ENCODE data around the gene PAXX. TPM values are rescaled to one million over a fixed set of nuclear protein-coding genes. Genes with fewer than 3 reads are reported as not detected.

The PAXX gene
- total RNA-seq, 1 donor from 2014 or later: 50.7 TPM

GRCh38 chr9:136995362-136995761 is 3.1 kb downstream of the PAXX start:
- DNase-seq: no peak
- H3K9me3 Mint-ChIP-seq (ENCODE audit: unreplicated experiment): peaks cover 8% of the 10 kb centered on the region
- H3K27ac Mint-ChIP-seq (ENCODE audit: unreplicated experiment): no peak overlapping the region
- no peak overlapping the region for H3K4me3 Mint-ChIP-seq (ENCODE audit: unreplicated experiment)
- H3K27me3 Mint-ChIP-seq (ENCODE audit: unreplicated experiment): peaks cover 13% of the 10 kb centered on the region
- peaks cover 5% of the 10 kb centered on the region for H3K36me3 Mint-ChIP-seq (ENCODE audit: unreplicated experiment)
- peaks cover 8% of the 10 kb centered on the region for H3K4me1 Mint-ChIP-seq (ENCODE audit: low read depth, unreplicated experiment)
- TF ChIP-seq CTCF (IDR thresholded peaks at IDR 0.05; ENCODE audit: partially characterized antibody, unreplicated experiment): no peak

- no peak for DNase-seq
- no peak overlapping the region for H3K27ac Mint-ChIP-seq (ENCODE audit: unreplicated experiment)
- H3K27me3 Mint-ChIP-seq (ENCODE audit: unreplicated experiment): peaks cover 8% of the 10 kb centered on the region
- peaks cover 5% of the 10 kb centered on the region for H3K9me3 Mint-ChIP-seq (ENCODE audit: unreplicated experiment)
- H3K4me1 Mint-ChIP-seq (ENCODE audit: low read depth, unreplicated experiment): peaks cover 6% of the 10 kb centered on the region
- peaks cover under 1% of the 10 kb centered on the region for H3K36me3 Mint-ChIP-seq (ENCODE audit: unreplicated experiment)
- TF ChIP-seq CTCF (IDR thresholded peaks at IDR 0.05; ENCODE audit: partially characterized antibody, unreplicated experiment): no peak
- no peak overlapping the region for H3K4me3 Mint-ChIP-seq (ENCODE audit: unreplicated experiment)
These were observed 3.6 kb downstream of the PAXX start for GRCh38 chr9:136995772-136996311.

GRCh38 chr9:136996361-136997292 is 4.4 kb downstream of the PAXX start, which contains the start of gene CLIC3:
TSS of gene CLIC3 (minus strand) at chr9:136996568. CDS start at chr9:136996543, 25 bp downstream.
- Mint-ChIP-seq H3K36me3 (ENCODE audit: unreplicated experiment) (no peaks in the 10 kb centered on the region), H3K27me3 (ENCODE audit: unreplicated experiment) (peaks cover 3% of the 10 kb centered on the region), H3K4me3 (ENCODE audit: unreplicated experiment) (no peak within 1 kb of the TSS), H3K9me3 (ENCODE audit: unreplicated experiment) (peaks cover 5% of the 10 kb centered on the region), H3K27ac (ENCODE audit: unreplicated experiment) (no peak within 1 kb of the TSS), H3K4me1 (ENCODE audit: low read depth, unreplicated experiment) (peaks cover 6% of the 10 kb centered on the region)
- no peak for DNase-seq
- TF ChIP-seq CTCF (IDR thresholded peaks at IDR 0.05; ENCODE audit: partially characterized antibody, unreplicated experiment): no peak

- Mint-ChIP-seq H3K4me1 (ENCODE audit: low read depth, unreplicated experiment) (peaks cover 6% of the 10 kb centered on the region), H3K36me3 (ENCODE audit: unreplicated experiment) (no peaks in the 10 kb centered on the region), H3K9me3 (ENCODE audit: unreplicated experiment) (peaks cover 5% of the 10 kb centered on the region), H3K4me3 (ENCODE audit: unreplicated experiment) (no peak overlapping the region), H3K27ac (ENCODE audit: unreplicated experiment) (no peak overlapping the region), H3K27me3 (ENCODE audit: unreplicated experiment) (peaks cover 3% of the 10 kb centered on the region)
- no peak for DNase-seq
- no peak for TF ChIP-seq CTCF (IDR thresholded peaks at IDR 0.05; ENCODE audit: partially characterized antibody, unreplicated experiment)
These were observed 5.1 kb downstream of the PAXX start for GRCh38 chr9:136997371-136997770.

- peaks cover 3% of the 10 kb centered on the region for H3K27me3 Mint-ChIP-seq (ENCODE audit: unreplicated experiment)
- H3K36me3 Mint-ChIP-seq (ENCODE audit: unreplicated experiment): no peaks in the 10 kb centered on the region
- H3K4me3 Mint-ChIP-seq (ENCODE audit: unreplicated experiment): no peak overlapping the region
- no peak for DNase-seq
- peaks cover 6% of the 10 kb centered on the region for H3K4me1 Mint-ChIP-seq (ENCODE audit: low read depth, unreplicated experiment)
- H3K27ac Mint-ChIP-seq (ENCODE audit: unreplicated experiment): no peak overlapping the region
- H3K9me3 Mint-ChIP-seq (ENCODE audit: unreplicated experiment): peaks cover 5% of the 10 kb centered on the region
- no peak for TF ChIP-seq CTCF (IDR thresholded peaks at IDR 0.05; ENCODE audit: partially characterized antibody, unreplicated experiment)
These were observed 5.6 kb downstream of the PAXX start for GRCh38 chr9:136997830-136998234.
